ENCODE data around the gene ZNF354B.
"Not testable (repeated sequence)": the region's sequence is repeated elsewhere in the genome, so short reads cannot be mapped to it uniquely, and the experiment has no call there.

The ZNF354B gene

GRCh38 chr5:178859625-178860521, at the start of gene ZNF354B:
Gene ZNF354B, plus strand, starts transcription at chr5:178859953. Its CDS starts 1,095 bp downstream, at chr5:178861048.
- peak; percentile 70 for DNase-seq (ENCODE audit: low read depth)

- DNase-seq (ENCODE audit: low read depth) = no peak
These were observed 42.2 kb upstream of the ZNF354B start for GRCh38 chr5:178817506-178817905.

- no peak for DNase-seq (ENCODE audit: low read depth)
These were observed 41.7 kb upstream of the ZNF354B start for GRCh38 chr5:178818094-178818493.

GRCh38 chr5:178820001-178820400, 39.8 kb upstream of the ZNF354B start:
- no peak for DNase-seq (ENCODE audit: low read depth)

- DNase-seq (ENCODE audit: low read depth) = no peak
These were observed 34.3 kb upstream of the ZNF354B start for GRCh38 chr5:178825444-178825843.

- DNase-seq (ENCODE audit: low read depth) = no peak
These were observed 33.5 kb upstream of the ZNF354B start for GRCh38 chr5:178826216-178826615.

- no peak for DNase-seq (ENCODE audit: low read depth)
These were observed 32.1 kb upstream of the ZNF354B start for GRCh38 chr5:178827636-178828035.

GRCh38 chr5:178831049-178831448, 28.7 kb upstream of the ZNF354B start:
- DNase-seq (ENCODE audit: low read depth) = no peak

- no peak for DNase-seq (ENCODE audit: low read depth)
These were observed 27.0 kb upstream of the ZNF354B start for GRCh38 chr5:178832618-178833201.

- DNase-seq (ENCODE audit: low read depth) = no peak
These were observed 23.1 kb upstream of the ZNF354B start for GRCh38 chr5:178836628-178837027.

GRCh38 chr5:178838695-178839318, 20.9 kb upstream of the ZNF354B start:
- not testable (repeated sequence) for DNase-seq (ENCODE audit: low read depth)

GRCh38 chr5:178839319-178839704, 20.4 kb upstream of the ZNF354B start:
- DNase-seq (ENCODE audit: low read depth) = no peak

- DNase-seq (ENCODE audit: low read depth) = not testable (repeated sequence)
These were observed 19.4 kb upstream of the ZNF354B start for GRCh38 chr5:178840399-178840798.

GRCh38 chr5:178849316-178849715, 10.4 kb upstream of the ZNF354B start:
- no peak for DNase-seq (ENCODE audit: low read depth)

- no peak for DNase-seq (ENCODE audit: low read depth)
These were observed 7.8 kb upstream of the ZNF354B start for GRCh38 chr5:178851951-178852350.

GRCh38 chr5:178854284-178854683, 5.5 kb upstream of the ZNF354B start:
- no peak for DNase-seq (ENCODE audit: low read depth)

- not testable (repeated sequence) for DNase-seq (ENCODE audit: low read depth)
These were observed 862 bp downstream of the ZNF354B start for GRCh38 chr5:178860615-178861014.

GRCh38 chr5:178861627-178862026, 1.9 kb downstream of the ZNF354B start:
- no peak for DNase-seq (ENCODE audit: low read depth)

- no peak for DNase-seq (ENCODE audit: low read depth)
These were observed 7.2 kb downstream of the ZNF354B start for GRCh38 chr5:178866946-178867345.

- no peak for DNase-seq (ENCODE audit: low read depth)
These were observed 9.8 kb downstream of the ZNF354B start for GRCh38 chr5:178869577-178869976.

GRCh38 chr5:178870411-178870810, 10.7 kb downstream of the ZNF354B start:
- DNase-seq (ENCODE audit: low read depth) = no peak

GRCh38 chr5:178872302-178872701, 12.5 kb downstream of the ZNF354B start:
- DNase-seq (ENCODE audit: low read depth) = no peak

GRCh38 chr5:178883115-178883694, 23.5 kb downstream of the ZNF354B start:
- not testable (repeated sequence) for DNase-seq (ENCODE audit: low read depth)
